ENCODE data around the gene TYK2.

TYK2 gene

GRCh38 chr19:10315335-10316214 lies 64.8 kb downstream of the TYK2 start, which contains the start of gene FDX2:
FDX2 (minus strand) TSS chr19:10316015; CDS start chr19:10315996, 19 bp downstream.
- Histone ChIP-seq H3K36me3 (ENCODE audit: control insufficient read depth, insufficient read depth, low read length) (peaks cover 6% of the 10 kb centered on the region), H3K27me3 (ENCODE audit: control insufficient read depth, insufficient read depth, low read length) (no peaks in the 10 kb centered on the region), H3K9ac (ENCODE audit: low read length) (peak within 1 kb of the TSS; percentile 61), H3K4me3 (ENCODE audit: low read length) (peak within 1 kb of the TSS; percentile 84), H3K9me3 (ENCODE audit: control insufficient read depth, low read length) (no peaks in the 10 kb centered on the region), H3K4me1 (ENCODE audit: control insufficient read depth, insufficient read depth, low read length) (peaks cover 12% of the 10 kb centered on the region)

DNA sequence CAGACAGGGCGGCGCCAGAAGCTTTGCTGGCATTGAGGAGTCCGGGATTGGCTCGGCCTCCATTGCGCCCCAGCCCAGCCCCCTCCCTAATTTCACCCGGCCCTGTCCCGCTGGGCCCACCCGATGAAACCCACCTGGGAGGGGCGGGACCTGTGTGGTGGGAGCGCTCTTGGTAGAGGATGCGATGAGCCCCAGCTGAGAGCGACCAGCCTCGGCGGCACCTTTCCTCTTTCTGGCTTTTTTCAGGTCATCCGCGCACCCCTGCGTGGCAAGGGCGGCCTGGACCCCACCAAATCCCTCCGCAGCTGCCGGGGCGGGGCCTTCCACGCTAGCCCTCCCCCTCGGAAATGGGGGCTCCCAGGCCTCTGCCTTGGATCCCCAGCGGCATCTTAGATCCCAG lies 70.9 kb downstream of the TYK2 start, which contains the start of gene ZGLP1:
ZGLP1 (minus strand) TSS at position 393 of the 400 bp plus-strand sequence.
- Histone ChIP-seq H3K9me3 (ENCODE audit: control insufficient read depth, low read length) (no peaks in the 10 kb centered on the region), H3K4me3 (ENCODE audit: low read length) (no peak within 1 kb of the TSS), H3K9ac (ENCODE audit: low read length) (no peak within 1 kb of the TSS), H3K4me1 (ENCODE audit: control insufficient read depth, insufficient read depth, low read length) (no peaks in the 10 kb centered on the region), H3K36me3 (ENCODE audit: control insufficient read depth, insufficient read depth, low read length) (no peaks in the 10 kb centered on the region), H3K27me3 (ENCODE audit: control insufficient read depth, insufficient read depth, low read length) (no peaks in the 10 kb centered on the region)

- Histone ChIP-seq H3K27me3 (ENCODE audit: control insufficient read depth, insufficient read depth, low read length) (no peaks in the 10 kb centered on the region), H3K9ac (ENCODE audit: low read length) (no peak overlapping the region), H3K36me3 (ENCODE audit: control insufficient read depth, insufficient read depth, low read length) (no peaks in the 10 kb centered on the region), H3K4me3 (ENCODE audit: low read length) (no peak overlapping the region), H3K9me3 (ENCODE audit: control insufficient read depth, low read length) (no peaks in the 10 kb centered on the region), H3K4me1 (ENCODE audit: control insufficient read depth, insufficient read depth, low read length) (no peaks in the 10 kb centered on the region)
Observed at GRCh38 chr19:10306327-10306726, 74.0 kb downstream of the TYK2 start.

GRCh38 chr19:10305139-10305806 lies 75.1 kb downstream of the TYK2 start:
- H3K36me3 ChIP-seq (ENCODE audit: control insufficient read depth, insufficient read depth, low read length) = no peaks in the 10 kb centered on the region
- H3K9ac ChIP-seq (ENCODE audit: low read length) = no peak overlapping the region
- H3K4me1 ChIP-seq (ENCODE audit: control insufficient read depth, insufficient read depth, low read length) = no peaks in the 10 kb centered on the region
- no peaks in the 10 kb centered on the region for H3K27me3 ChIP-seq (ENCODE audit: control insufficient read depth, insufficient read depth, low read length)
- no peaks in the 10 kb centered on the region for H3K9me3 ChIP-seq (ENCODE audit: control insufficient read depth, low read length)
- H3K4me3 ChIP-seq (ENCODE audit: low read length) = no peak overlapping the region

Data from mucosa of stomach (tissue), 1 donor.